ENCODE data around the gene CERS4. TPM values are rescaled to one million over a fixed set of nuclear protein-coding genes. Genes with fewer than 3 reads are reported as not detected.

Gene CERS4
- total and polyA plus RNA-seq, 3 experiments from 2014 or later, result 13.3 to 21.9 (median 21.5) TPM

DNA sequence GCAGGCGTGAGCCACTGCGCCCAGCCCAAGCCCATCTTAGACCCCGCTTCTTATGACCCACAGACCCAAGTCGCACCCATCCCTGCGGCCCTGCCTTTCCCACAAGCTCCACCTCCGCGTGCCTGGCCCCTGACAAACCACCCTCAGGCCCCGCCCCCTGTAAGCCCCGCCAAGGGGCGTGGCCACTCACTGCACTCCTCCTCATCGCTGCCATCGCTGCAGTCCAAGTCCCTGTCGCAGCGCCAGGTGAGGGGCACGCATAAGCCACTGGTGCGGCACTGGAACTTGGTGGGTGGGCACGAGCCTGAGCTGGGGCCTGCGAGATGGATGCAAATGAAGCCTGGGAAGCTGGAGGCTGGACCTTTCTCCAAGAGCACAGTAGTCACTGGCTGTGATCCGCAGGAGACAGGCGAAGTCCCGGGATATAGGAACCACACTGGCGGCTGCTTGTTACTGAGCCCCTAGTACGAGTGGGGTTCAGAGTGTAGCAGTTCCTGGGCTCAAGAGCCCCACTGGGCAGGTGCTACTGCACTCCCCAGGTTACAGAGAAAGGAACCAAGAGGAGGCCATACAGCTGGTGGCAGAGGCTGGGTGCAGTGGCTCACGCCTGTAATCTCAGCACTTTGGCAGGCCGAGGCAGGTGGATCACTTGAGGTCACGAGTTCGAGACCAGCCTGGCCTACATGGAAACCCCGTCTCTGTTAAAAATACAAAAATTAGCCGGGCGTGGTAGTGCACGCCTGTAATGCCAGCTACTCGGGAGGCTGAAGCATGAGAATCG is 95.9 kb downstream of the CERS4 start:
- H3K4me3 Mint-ChIP-seq, result no peak overlapping the region
- Histone ChIP-seq H3K4me3 (ENCODE audit: low read length) (no peak overlapping the region), H3K36me3 (ENCODE audit: insufficient read depth, low read length) (no peaks in the 10 kb centered on the region), H3K27me3 (ENCODE audit: insufficient read depth, low read length, poor library complexity, severe bottlenecking) (no peaks in the 10 kb centered on the region), H3K27ac (ENCODE audit: low read depth, low read length) (peak overlapping the region; percentile 31), H3K4me1 (ENCODE audit: insufficient read depth, low read length) (peaks cover 27% of the 10 kb centered on the region), H3K9me3 (ENCODE audit: low read length) (no peaks in the 10 kb centered on the region)
- H3K27ac Mint-ChIP-seq, result peak overlapping the region in 4 of 8 donors; percentile 58 to 77 (median 68)
- H3K9me3 Mint-ChIP-seq, result no peaks in the 10 kb centered on the region
- CTCF ChIA-PET, result no interaction called here
- peaks cover 0 to 28% (median 0%) of the 10 kb centered on the region in 3 donors for H3K36me3 Mint-ChIP-seq
- POLR2A ChIA-PET, result no interaction called here
- peaks cover 29 to 41% (median 31%) of the 10 kb centered on the region in 3 donors for H3K4me1 Mint-ChIP-seq
- DNase-seq, result peak in 2 of 5 donors; percentile 14 to 48
- no peaks in the 10 kb centered on the region for H3K27me3 Mint-ChIP-seq

DNA sequence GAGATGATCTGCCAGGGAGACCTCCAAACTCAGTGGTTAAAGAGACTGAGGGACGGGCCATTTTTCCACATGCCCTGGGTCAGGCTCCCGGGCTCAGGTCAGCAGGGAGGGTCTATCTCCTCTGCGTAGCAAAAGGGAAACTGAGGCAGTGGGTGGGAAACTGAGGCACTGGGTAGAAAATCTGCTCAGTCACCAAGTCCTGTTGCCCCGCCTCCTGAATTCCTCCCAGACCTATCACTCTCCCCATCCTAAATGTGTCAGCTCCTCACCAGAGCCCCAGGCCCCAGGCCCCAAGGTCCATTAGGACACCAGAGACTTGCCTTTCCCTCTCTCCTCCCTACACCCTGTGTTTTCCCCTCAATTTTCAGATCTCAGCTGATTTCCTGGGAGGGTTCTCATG is 96.6 kb downstream of the CERS4 start:
- POLR2A ChIA-PET, result no interaction called here
- peak overlapping the region in 7 of 8 donors; percentile 40 to 96 (median 68) for H3K27ac Mint-ChIP-seq
- DNase-seq, result peak in 1 of 5 donors; percentile 37

DNA sequence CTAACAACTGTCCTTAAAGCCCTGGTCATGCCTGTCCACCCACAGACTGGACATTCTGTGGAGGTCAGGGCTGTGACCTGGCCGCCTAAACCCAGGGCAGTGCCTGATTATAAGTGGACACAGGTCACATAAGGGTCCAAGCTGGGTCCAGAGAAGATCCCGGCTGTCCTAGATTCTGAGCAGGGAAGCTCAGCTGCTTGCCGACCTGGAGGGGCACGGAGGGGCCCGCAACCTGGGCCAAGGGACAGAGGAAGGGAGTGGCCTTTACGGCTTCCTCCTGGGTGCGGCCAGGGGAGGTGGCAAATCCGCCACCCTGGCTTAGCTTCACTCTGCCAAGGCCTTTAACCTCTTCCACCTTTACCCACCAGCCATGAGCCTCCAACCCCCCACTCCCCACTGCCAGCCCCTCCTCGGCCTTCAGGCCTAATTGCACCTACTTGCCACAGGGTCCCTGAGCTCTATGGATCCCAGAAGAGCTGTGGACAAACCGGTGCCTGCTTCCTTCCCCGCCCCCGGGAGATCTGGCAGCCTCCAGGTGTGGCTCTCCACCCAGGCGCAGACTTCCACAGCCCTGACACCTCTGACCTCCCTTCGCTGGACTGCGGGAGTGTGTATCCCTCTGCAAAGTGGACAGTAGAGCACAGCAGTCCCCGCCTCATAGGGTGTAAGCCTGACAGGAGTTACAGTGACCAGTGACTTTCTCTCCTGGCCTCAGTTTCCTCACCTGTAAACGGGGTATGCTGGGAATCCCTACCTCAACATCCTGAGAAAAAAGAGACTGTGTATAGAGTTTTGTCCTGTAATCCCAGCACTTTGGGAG is 97.3 kb downstream of the CERS4 start:
- Histone ChIP-seq H3K4me1 (ENCODE audit: insufficient read depth, low read length) (peaks cover 27% of the 10 kb centered on the region), H3K4me3 (ENCODE audit: low read length) (no peak overlapping the region), H3K27ac (ENCODE audit: low read depth, low read length) (peak overlapping the region; percentile 76), H3K9me3 (ENCODE audit: low read length) (no peaks in the 10 kb centered on the region), H3K36me3 (ENCODE audit: insufficient read depth, low read length) (no peaks in the 10 kb centered on the region), H3K27me3 (ENCODE audit: insufficient read depth, low read length, poor library complexity, severe bottlenecking) (no peaks in the 10 kb centered on the region)
- Mint-ChIP-seq H3K4me3 (peak overlapping the region; percentile 93 to 96 (median 95)), H3K36me3 (peaks cover 0 to 40% (median 0%) of the 10 kb centered on the region in 3 donors), H3K27ac (peak overlapping the region; percentile 45 to 97 (median 88)), H3K9me3 (no peaks in the 10 kb centered on the region), H3K4me1 (peaks cover 29 to 41% (median 31%) of the 10 kb centered on the region in 3 donors), H3K27me3 (no peaks in the 10 kb centered on the region)
- ChIA-PET POLR2A (no interaction called here), CTCF (interaction anchor here (1.3 kb wide), 1 partner anchor 40 kb away, joined by 3 read pairs; no protein-coding TSS in a partner anchor)
- peak in 1 of 5 donors; percentile 39 for DNase-seq

More for the DNA sequence above, 96.6 kb downstream of the CERS4 start:
- H3K27me3 Mint-ChIP-seq, result no peaks in the 10 kb centered on the region
- Histone ChIP-seq H3K36me3 (ENCODE audit: insufficient read depth, low read length) (no peaks in the 10 kb centered on the region), H3K27me3 (ENCODE audit: insufficient read depth, low read length, poor library complexity, severe bottlenecking) (no peaks in the 10 kb centered on the region), H3K9me3 (ENCODE audit: low read length) (no peaks in the 10 kb centered on the region), H3K27ac (ENCODE audit: low read depth, low read length) (no peak overlapping the region), H3K4me1 (ENCODE audit: insufficient read depth, low read length) (peaks cover 27% of the 10 kb centered on the region), H3K4me3 (ENCODE audit: low read length) (no peak overlapping the region)
- no peaks in the 10 kb centered on the region for H3K9me3 Mint-ChIP-seq
- CTCF ChIA-PET, result no interaction called here
- peaks cover 0 to 33% (median 0%) of the 10 kb centered on the region in 3 donors for H3K36me3 Mint-ChIP-seq
- H3K4me3 Mint-ChIP-seq, result peak overlapping the region in 5 of 7 donors; percentile 30 to 95 (median 93)
- peaks cover 29 to 41% (median 31%) of the 10 kb centered on the region in 3 donors for H3K4me1 Mint-ChIP-seq

DNA sequence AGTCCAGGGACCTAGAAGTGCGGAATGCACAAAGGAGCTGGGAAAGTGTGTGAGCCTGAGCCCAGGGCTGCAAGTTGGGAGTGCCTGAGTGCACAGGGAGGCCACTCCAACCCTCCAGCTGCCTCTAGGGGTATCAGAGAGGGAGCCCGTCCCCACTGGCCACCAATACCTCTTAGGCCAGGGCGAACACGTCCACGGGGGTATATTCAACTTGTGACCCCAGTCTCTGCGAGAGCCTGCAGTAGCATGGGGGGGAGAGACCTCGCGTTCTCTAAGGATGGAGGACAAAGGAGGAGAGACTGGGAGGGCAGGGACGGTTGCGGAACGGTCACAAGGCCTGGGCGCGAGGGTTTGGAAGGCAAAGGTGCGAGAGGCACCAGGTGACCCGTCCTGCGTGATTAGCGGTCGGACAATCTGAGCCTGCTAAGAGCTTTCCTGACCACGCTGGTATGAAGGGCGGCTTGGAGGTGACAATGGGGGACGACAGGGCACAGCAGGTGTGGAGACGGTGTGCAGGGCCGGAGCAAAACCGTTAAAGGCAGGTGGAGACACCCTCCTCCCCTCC is 98.3 kb downstream of the CERS4 start:
- DNase-seq, result peak in 1 of 5 donors; percentile 36
- peaks cover 29 to 41% (median 31%) of the 10 kb centered on the region in 3 donors for H3K4me1 Mint-ChIP-seq
- no peaks in the 10 kb centered on the region for H3K9me3 Mint-ChIP-seq
- H3K4me3 Mint-ChIP-seq, result peak overlapping the region; percentile 93 to 96 (median 95)
- H3K27me3 ChIP-seq (ENCODE audit: insufficient read depth, low read length, poor library complexity, severe bottlenecking), result no peaks in the 10 kb centered on the region
- CTCF ChIA-PET, result interaction anchor here (1.3 kb wide), 1 partner anchor 41 kb away, joined by 3 read pairs; no protein-coding TSS in a partner anchor
- H3K4me3 ChIP-seq (ENCODE audit: low read length), result peak overlapping the region; percentile 88
- H3K27ac Mint-ChIP-seq, result peak overlapping the region; percentile 85 to 99 (median 96)
- POLR2A ChIA-PET, result no interaction called here
- no peaks in the 10 kb centered on the region for H3K9me3 ChIP-seq (ENCODE audit: low read length)
- H3K36me3 Mint-ChIP-seq, result peaks cover 0 to 39% (median 0%) of the 10 kb centered on the region in 3 donors
- H3K36me3 ChIP-seq (ENCODE audit: insufficient read depth, low read length), result no peaks in the 10 kb centered on the region
- H3K4me1 ChIP-seq (ENCODE audit: insufficient read depth, low read length), result peaks cover 27% of the 10 kb centered on the region
- no peaks in the 10 kb centered on the region for H3K27me3 Mint-ChIP-seq
- peak overlapping the region; percentile 76 for H3K27ac ChIP-seq (ENCODE audit: low read depth, low read length)

DNA sequence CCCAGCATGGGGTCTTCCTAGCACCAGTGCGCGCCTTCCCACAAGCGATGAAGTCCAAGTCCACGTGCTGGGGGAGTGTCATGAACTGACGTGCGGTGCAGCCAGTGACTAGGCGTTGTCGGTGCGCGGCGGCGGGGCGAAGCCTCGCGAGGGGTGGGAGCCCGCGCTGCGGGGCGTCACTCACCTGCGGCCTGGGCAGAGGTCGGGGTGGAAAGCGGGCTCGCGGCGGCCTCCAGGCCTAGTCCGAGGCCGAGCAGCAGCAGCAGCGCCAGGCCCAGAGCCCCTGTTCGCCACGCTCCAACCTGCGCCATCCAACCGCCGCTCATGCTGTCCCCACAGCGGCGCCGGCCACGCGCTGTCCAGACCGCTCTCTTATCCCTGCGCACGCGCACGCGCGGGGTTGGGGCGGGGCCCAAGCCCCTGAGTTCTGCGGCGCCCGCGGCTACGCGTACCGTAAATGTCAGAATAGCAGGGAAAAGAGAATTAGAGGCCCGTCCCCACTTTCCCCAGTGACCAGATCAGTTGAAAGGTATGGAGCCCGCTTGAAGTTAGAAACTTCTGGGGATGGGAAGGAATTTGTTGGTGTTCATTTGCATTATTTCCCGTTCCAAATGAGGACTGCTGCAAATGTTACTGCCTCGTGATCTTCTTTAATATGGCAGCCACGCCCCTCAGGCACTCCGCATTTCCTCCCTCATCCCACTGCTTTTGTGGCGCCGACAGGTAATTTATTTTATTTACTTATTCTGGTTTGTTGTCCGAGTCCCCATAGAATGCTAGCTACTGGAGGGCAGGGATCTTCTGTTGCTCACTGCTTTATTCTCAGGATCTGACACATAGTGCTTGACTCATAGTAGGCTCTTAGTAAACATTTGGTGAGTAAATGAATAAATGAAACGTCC is 99.0 kb downstream of the CERS4 start, which contains the start of gene CD320:
Gene CD320 (minus strand): TSS at position 394 of the 902 bp plus-strand sequence. CDS start 68 bp downstream, at position 326.
- POLR2A ChIA-PET, result no interaction called here
- H3K4me3 ChIP-seq (ENCODE audit: low read length), result peak within 1 kb of the TSS; percentile 88
- peaks cover 27% of the 10 kb centered on the region for H3K4me1 ChIP-seq (ENCODE audit: insufficient read depth, low read length)
- CTCF ChIA-PET, result interaction anchor here (1.7 kb wide), 1 partner anchor 270 kb away, joined by 3 read pairs; no protein-coding TSS in a partner anchor
- Mint-ChIP-seq H3K9me3 (no peaks in the 10 kb centered on the region), H3K4me1 (peaks cover 29 to 41% (median 31%) of the 10 kb centered on the region in 3 donors), H3K36me3 (peaks cover 0 to 44% (median 0%) of the 10 kb centered on the region in 3 donors), H3K27ac (peak within 1 kb of the TSS; percentile 85 to 99 (median 96)), H3K4me3 (peak within 1 kb of the TSS; percentile 93 to 96 (median 95)), H3K27me3 (no peaks in the 10 kb centered on the region)
- DNase-seq, result peak; percentile 76 to 92 (median 86)
- no peaks in the 10 kb centered on the region for H3K9me3 ChIP-seq (ENCODE audit: low read length)
- no peaks in the 10 kb centered on the region for H3K36me3 ChIP-seq (ENCODE audit: insufficient read depth, low read length)
- H3K27me3 ChIP-seq (ENCODE audit: insufficient read depth, low read length, poor library complexity, severe bottlenecking), result no peaks in the 10 kb centered on the region
- H3K27ac ChIP-seq (ENCODE audit: low read depth, low read length), result peak within 1 kb of the TSS; percentile 76

DNA sequence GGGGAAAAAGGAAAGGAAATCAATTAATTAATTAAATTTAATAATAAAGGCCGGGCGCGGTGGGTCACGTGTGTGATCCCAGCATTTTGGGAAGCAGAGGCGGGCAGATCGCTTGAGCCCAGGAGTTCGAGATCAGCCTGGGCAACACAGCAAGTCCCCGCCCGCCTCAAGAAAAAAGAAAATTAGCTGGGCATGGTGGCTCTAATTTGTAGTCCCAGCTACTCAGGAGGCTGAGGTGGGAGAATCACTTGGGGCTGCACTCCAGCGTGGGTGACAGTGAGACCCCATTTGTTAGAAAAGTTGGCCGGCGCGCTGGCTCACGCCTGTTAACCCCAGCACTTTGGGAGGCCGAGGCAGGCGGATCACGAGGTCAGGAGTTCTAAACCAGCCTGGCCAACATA is 99.7 kb downstream of the CERS4 start:
- H3K9me3 ChIP-seq (ENCODE audit: low read length), result no peaks in the 10 kb centered on the region
- H3K27me3 Mint-ChIP-seq, result no peaks in the 10 kb centered on the region
- H3K4me1 Mint-ChIP-seq, result peaks cover 29 to 41% (median 31%) of the 10 kb centered on the region in 3 donors
- peaks cover 27% of the 10 kb centered on the region for H3K4me1 ChIP-seq (ENCODE audit: insufficient read depth, low read length)
- ChIA-PET CTCF (interaction anchor here (1.7 kb wide), 1 partner anchor 270 kb away, joined by 3 read pairs; no protein-coding TSS in a partner anchor), POLR2A (no interaction called here)
- H3K36me3 ChIP-seq (ENCODE audit: insufficient read depth, low read length), result no peaks in the 10 kb centered on the region
- H3K27ac ChIP-seq (ENCODE audit: low read depth, low read length), result no peak overlapping the region
- peak overlapping the region; percentile 93 to 96 (median 95) for H3K4me3 Mint-ChIP-seq
- no peaks in the 10 kb centered on the region for H3K27me3 ChIP-seq (ENCODE audit: insufficient read depth, low read length, poor library complexity, severe bottlenecking)
- peak overlapping the region; percentile 84 to 96 (median 90) for H3K27ac Mint-ChIP-seq
- H3K36me3 Mint-ChIP-seq, result peaks cover 0 to 50% (median 0%) of the 10 kb centered on the region in 3 donors
- peak in 1 of 5 donors; percentile 9 for DNase-seq
- peak overlapping the region; percentile 88 for H3K4me3 ChIP-seq (ENCODE audit: low read length)
- H3K9me3 Mint-ChIP-seq, result no peaks in the 10 kb centered on the region
